NAMALWA (cell line): Measurements from ENCODE around the gene FAM170B.

Experiments used
- DNase-seq: peaks from one replicate; pipeline ENCODE4 v3.0.0-alpha.2; 2015; ENCODE audit warnings: low spot score

The FAM170B gene

DNA sequence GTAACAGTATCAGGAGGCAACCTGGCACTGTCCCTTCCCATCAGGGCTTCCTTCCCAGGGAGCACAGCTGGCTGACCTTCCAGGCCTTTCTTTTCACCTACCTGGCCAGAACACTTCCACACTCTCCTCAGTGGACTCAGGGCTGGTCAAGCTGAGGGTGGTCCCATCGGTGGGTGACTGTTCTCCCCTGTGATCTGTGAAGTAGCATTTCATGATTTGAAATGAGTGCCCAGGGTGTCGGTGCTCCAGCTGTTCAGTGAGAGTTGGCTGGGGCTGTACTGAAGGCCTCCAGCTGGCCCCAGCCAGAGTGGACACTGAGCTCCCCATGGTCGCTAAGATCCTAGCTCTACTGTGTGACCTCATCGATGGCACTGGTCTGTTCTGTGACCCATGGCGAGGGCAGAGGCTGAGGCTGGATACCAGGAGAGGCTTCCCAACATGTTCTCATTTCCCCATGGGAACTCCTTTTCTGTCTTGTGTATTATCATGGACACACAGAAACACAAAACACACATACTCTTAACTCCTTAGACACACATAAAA is at the start of gene FAM170B:
Gene FAM170B, minus strand, starts transcription at position 316 of the 543 bp plus-strand sequence. Its CDS starts 103 bp downstream, at position 213.
- DNase-seq = no peak

DNA sequence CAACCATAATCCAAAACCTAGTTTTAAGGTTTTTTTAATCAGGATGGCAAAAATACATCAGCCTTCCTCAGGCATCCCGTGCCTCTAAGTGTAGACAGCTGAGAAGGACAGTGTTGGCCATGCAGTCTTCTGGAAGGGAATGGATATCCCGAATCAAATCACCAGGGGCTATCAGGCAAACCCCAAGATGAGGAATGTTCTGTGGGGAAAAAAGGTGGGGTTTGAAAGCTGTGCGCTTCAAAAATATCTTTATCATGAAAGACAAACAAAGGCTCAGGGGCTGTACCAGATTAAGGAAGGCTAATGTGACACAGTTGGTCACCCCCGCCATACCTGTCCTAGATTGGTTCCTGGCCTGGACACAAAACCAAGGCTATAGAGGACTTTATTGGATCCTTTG is 49.0 kb upstream of the FAM170B start:
- DNase-seq = no peak

DNA sequence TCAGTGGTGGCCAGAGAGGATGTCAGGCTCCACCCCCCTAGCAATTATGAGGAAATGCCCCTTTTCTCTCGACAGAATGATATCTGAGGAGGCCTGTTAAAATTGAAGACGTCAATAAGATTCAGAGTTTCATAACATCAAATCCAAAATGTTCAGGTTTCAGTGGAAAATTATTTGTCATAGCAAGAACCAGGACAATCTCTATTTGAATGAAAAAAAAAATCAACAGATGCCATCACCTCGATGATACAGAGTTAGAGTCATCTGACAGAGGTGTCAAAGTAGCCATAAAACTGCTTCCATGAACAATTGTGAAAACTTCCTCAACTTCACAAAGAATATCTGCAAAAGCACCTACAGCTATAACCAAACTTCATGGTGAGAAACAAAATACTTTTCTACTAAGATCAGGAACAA is 46.6 kb upstream of the FAM170B start:
- no peak for DNase-seq

DNA sequence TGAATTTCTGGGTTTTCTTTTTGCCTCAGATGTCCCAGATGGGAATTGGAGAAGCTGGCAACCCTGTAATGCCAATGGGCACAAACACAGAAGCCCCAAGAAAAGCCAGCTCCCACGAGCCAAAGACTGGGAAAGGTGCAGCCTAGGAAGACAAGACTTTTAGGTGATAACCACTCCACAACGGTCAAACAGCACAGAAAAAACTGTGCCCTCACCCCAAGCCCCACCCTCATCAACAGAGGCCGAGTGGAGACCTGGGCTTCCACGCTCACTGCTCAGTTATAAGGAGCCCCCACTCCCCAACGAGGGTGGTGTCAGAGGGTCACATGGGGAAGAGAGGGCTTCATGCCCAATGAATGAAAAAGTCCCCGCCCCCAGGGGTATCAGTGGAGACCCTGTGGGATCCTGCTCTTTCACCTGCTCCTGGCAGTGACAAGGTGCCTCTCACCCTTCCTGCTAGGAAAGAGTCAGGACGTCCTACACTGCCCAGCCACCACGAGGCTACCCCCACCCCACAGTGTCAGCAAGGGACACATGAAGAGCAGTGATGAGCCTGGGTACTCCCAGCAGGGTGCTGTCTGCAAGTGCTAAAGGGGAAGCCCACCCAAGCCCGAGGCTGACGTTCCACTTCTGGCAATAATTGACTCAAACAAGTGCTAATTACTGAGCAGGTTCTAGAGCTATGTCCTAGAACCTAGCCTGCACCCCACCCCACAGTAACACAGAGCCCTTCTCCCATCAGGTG is 46.0 kb upstream of the FAM170B start:
- DNase-seq = no peak

DNA sequence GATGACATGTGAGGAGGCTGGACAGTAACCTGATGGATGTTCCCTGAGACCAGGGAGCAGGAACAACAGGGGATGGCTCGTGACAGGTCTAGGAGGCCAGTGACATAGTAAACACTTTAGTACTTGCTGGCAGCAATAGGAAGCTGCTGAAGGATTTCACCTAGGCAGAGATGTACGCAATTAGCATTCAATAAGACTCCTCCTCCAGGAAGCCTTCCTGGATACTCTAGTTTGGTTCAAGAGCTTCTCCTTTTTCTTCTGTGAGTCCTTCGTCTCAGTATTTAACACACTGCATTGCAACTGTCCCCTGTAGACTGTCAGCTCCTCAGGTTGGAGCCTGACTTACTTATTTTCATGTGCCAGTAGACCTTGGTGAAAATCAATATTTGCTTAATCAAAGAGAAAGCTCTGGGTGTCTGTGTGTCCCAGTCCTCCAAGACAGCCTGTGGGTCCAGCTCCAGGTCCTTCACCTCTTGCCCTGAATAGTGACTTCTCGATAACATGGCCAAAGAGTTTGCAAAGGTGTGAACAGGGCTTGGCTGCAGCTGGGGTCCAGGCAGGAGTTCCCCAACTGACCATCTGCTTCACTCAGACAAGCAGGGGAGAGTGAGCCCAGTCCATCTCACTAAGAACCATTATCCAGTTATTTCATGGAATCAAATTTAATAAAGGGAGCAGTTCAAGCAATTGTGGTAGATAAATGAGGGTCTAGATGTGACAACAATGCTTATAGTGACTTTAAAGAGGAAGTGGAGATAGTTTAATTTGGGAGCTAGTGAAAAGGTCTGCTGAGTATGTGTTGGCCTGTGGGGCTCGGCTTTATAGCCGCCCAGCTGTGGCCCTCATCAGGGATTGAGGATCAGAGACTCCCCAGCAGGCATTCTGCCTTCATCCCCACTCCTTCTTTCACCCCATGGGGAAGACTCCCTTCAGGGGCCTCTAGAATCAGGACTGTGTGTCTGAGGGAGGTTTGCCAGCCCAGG is 45.0 kb upstream of the FAM170B start:
- no peak for DNase-seq

DNA sequence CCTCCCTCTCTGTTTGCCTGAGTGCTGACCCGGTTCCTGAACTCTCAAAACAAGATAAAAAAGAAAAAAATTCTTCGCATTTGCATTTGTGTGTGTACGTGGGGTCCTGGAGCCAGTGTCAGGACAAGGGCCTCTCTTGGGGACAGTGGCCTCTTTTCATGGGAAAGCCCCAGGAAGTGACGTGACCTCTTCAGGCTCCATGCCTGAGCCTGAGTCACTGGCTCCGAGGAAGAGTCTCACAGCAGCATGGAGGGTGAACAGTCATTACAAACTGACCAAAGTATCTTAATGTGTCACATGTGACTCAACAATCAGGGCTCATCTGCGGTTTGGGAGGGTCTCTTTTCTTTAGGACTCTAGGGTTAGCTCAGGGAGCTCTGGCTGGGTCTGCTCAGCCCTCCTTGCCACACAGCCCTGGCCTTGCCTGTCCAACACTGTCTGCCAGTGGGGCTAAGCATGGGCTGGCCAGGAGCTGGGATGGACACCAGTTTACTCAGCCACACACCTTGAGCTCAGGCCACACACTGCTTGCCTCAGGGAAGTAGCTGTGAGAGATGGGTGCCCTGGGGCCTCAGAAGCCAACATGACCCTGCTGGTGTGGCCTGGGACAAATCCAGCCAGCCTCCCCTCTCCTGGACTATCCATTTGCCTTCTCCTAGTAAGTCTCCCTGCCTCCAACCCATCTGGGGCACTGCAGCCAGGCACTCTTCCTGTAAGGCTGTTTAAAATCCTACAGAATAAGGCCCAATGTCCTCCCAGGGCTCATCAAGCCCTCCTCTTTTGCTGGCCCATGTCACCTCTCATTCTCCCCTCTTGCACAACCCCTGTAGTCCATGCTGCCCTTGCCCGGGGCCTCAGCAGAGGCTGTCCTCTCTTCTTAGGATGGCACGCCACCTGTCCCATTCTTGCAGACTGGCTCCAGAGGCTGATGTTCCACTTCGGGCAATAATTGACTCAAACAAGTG is 43.9 kb upstream of the FAM170B start:
- DNase-seq = no peak

DNA sequence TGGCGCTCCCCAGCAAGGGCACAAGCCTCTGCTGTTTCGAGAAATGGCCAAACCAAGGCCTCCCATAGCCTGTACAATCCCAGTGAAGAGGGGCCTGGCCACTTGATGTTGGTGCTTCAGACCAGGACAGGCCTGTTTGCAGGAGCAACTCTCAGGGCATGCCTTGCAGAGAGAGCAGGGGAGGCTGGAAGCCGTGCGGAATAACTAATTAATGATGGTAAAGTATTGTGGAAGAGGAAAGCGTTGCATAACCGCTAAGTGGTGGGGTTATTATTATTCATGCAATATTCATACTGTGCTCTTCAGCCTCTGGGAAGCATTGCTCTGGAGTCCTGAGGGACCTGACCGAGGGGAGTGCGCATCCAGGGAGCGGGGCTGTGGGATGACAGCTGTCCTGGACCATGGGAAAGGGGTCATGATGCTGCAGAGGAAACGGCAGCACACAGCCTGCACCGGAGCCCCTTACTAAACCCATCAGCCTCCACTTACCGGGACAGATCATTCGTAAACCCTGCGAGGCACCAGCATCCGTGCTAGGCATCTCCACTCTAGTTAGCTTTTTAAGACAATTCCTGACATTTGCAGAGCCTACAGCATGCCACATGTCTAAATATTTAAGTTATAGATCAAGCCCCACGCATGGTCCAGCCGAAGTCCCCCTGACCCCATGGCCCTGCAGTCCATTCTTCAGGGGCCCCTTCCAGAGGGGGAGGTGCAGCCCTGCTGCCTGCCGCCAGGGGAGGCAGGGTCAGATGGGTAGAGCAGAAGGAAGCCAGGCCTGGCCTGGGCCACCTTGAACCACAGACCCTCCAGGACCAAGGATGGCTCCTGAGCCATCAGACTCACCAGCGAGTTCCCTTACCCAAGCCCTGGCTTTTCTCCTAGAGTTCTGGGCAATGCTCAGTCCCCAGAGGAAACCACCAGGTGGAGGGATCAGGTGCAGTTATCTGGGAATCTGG is 42.8 kb upstream of the FAM170B start:
- DNase-seq = no peak

DNA sequence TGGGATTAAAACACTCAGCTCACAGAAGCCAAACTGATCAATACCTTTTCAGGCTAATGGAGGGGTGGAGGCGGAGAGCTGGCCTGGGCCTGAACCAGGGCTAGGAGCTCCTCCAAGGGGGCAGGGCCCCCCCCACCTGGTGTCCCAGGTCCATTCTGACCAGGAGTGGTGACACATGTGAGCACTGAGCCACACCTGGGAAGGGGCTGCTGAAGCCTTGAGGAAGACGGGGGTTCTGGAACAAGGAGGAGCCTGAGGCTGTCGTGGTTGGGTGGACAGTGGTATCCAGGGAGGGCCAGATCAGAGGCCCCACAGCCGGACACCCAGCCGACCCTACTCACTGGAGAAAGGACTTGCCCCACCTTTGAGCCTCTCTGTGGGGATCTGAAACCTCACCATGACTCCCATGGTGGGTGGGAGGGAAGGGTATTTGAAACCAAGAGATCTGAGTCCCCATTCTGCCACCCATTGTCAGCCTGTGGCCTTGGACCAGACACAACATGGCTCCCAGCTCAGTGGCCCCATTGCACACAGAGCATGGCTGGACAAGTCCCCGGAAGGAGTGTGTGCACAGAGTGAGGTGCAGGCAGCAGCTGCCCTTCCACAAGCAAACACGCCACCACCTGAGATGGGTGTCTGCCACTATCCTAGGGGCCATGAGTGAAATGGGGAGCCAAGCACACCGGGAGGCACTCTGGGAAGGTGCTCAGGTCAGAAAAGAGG is 41.9 kb upstream of the FAM170B start:
- no peak for DNase-seq

DNA sequence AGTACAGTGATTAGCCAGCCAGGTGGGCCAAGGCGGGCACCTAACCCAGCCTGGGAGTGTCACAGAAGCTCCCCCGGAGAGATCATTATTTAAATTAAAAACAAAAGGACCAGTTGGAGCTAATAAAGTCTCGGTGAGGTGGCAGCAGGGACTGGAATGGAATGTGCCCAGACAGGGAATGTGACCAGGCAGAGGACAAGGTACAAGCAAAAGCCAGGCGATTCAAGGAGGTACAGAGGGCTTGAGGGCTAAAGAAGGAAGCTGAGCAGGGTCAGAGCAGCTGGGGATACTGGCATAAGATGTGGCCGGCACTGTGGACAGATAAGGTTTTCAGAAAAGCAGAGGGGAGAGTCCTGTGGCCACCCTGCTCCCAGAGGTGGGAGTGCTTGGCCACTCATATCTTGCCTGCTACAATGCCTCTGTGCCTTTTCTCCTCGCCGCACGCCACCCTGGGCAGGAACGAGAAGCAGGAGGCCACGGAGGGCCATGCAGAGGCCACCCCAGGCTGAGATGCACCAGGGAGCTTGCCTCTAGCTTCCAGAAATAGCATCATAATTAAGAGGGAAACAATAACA is 41.2 kb upstream of the FAM170B start:
- DNase-seq = no peak

DNA sequence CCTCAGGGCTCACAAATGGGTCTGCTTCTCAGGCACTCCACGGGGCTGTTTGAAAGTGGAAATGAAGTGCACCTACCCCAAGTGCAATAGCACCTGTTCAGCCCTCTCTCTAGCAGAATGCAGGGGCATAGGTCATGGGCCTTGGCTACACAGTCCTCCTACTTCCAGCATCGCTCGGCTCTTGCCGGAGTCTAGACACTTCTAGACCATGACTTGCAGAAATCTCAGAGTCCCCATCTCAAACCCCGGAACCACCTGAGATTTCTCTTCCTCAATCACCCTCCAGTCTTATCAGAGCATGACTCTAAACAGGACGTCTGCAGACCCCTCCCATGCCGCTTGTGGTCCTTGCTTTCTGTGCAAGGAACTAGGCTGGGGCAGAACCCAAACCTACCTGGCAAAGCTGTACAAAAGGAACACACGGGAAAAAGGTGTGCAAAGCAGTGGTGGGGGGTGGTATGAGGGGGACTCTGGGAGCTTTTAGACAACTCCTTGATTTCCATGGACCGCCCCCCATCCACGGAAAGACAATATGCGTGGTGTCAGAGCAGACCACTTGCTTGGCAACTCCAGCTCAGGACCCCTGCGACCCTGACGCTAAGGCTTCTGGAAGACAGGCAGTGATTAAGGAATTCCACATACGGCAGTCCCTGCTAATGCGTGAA is 40.6 kb upstream of the FAM170B start:
- no peak for DNase-seq

DNA sequence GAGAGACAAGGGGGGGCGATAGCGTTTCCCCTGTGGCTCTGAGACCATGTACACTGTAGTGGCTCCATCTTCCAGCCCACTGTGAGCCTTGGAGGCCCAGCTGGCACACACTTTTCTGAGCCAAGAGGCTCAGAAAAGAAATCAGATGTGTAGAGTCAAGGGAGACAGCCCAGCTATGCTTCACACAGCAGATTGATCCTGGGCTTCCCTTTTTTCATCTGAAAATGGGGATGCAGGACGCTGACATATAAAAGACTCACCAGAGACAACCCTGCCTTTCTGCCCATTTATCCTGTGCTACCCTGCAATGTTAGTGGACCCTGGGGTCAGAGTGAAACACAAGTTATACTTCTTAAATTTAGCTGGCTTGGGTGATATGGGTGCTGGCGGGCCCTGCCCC is 40.0 kb upstream of the FAM170B start:
- no peak for DNase-seq

DNA sequence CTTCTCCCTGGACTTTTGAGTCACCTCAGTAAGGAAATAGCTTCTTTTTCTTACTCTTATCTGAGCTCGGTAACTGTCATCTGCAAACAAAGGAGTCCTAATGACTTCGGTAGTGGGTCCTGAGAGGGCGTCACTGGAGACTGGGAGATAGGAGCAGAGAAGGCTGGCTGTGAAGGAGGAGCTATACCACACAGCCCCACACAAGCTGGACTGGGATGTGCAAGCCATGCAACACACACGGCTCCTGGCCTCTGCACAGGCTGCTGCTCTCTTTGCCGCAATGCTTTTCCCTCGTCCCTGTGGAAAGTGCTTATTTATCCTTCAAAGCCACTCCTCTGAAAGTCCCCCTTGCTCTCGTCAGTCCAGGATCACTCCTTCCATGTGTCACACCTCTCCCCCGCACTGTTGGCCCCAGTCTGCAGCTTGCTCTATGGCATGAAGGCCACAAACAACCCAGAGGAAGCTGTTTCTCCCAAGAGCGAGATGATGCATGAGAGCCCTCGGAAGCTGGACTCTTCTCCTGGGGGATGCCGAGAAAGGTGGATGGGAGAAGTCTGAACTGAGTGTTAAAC is 39.5 kb upstream of the FAM170B start:
- no peak for DNase-seq

DNA sequence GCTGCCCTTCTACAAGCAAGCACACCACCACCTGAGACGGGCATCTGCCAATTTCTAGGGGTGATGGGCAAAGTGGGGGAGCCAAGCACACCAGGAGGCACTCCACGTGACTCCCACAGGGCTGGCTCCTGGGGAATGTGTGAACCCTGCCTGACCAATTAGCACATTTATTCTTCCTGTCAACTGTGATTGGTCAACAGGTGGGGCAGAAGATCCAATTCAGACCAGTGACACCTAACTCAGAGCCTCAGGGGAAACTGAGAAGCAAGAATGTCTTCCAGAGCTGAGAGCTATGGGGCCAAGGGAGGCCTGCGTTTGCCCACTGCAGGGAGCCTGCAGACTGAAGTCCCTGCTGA is 38.9 kb upstream of the FAM170B start:
- DNase-seq = no peak

DNA sequence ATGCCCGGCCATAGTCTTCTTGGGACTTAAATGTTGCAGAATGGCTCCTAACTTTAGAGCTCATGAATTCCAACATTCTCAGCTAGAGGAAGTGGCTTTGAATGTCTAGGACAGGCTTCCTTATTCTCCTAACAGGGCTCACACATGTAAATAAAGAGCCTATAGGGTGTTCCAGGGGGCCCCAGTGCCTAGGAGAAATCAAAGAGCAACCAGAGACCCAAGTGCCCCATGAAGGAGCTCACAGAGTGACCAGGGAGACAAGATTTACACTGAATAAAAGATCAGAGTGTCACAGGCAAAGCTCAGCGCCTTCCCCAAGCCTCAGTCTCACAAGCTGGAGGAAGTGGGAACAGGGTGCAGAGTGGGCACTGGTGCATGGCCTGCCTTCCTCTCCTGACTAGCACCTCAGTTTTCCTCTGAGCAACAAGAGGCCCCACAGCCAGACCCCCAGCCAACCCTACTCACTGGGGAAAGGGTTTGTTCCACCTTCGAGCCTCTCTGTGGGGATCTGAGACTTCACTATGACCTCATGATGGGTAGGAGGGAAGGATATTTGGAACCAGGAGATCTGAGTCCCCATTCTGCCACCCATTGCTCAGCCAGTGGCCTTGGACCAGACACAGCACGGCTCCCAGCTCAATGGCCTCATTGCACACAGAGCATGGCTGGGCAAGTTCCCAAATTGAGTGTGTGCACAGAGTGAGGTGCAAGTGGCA is 38.4 kb upstream of the FAM170B start:
- no peak for DNase-seq

DNA sequence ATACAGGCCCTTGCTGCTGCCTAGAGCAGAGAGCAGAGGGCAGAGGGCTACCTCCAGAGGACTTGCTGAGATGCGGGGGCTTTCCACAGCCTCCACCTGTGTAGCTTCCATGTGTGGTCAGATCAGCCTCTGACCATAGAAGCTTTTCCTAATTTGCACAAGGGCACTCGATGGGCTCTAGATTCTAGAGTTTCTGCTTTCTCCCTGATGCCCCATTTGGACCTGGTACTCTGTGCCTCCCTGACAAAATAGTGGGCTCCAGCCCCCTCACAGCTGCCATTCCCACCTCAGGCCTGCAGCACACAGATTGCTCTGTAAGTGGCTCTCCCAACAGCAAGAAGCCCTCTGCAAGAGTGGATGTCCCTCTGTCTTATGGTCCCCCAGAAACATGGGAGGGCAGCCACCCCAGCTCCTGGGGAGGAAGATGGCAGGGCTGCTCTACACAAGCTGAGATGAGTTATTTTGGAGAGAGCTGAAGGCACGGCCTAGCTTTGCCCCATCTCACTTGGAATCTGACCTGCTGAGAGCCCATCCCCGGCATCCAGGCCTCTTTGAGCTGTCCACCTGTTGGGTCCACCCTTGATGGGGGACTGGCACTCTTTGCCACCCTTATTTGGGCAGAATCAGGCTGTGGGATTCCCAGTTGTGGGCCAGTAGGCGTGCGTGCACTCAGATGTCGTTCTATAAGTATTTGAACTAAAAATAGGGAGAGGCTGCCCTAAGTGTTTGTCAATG is 37.7 kb upstream of the FAM170B start:
- DNase-seq = no peak

DNA sequence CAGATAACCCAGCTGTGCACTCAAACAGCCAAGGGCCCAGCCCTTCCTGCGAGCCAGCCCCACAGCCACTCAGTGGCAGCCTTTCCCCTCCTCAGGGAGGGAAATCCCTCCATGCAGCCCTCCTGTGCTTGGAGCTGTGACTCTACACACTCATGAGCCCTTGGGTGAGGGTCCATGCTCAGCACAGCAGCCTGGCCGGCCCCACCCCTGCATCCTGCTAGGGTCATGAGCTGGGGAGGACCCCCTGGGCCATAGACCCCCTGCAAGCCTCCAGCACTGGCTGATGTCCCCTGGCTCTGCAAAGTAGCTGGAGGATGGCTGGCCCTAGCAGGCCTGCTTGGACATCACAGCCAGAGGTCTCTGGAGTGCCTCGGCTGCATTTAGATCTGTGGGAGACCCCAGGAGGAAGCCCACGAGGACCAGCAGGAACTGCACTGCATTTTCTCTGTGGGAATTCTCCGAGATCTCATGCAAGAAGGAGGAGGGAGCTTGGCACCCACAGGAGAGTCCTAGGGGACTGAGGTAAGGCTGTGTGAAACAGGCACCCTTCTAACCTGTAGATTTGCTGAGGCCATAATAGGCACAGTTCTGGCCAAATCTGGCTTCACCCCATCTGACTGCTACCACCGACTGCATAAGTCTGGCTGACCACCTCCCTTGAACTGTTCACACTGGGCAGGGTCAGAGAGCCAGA is 37.0 kb upstream of the FAM170B start:
- DNase-seq = no peak

DNA sequence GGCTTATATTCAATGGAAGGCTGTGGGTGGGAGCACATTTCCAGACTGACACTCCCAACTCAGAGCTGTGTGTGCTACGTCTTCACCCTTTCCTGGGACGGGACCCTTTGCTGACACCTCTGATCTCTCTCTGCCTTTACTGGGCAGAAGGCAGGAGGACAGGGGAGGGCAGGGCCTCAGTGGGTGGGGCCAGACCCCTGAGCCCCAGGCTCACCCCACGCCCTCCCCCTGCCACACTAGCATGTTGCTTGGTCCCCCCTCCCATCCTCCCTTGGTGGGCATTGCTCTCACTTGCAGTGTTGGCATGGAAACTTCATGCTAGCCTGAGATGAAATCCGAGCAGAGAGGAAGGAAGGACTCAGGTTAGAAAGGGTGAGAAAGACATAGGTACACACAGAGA is 36.0 kb upstream of the FAM170B start:
- DNase-seq = no peak
